ENCODE results near the gene POU6F1. TPM values are rescaled to one million over a fixed set of nuclear protein-coding genes. Genes with fewer than 3 reads are reported as not detected.

The POU6F1 gene
- total and polyA plus RNA-seq, 9 of the 15 experiments (the other 6 are each of a cell fraction or from before 2014, with no cell fraction given), result 0.14 to 3.3 (median 1.1) TPM

DNA sequence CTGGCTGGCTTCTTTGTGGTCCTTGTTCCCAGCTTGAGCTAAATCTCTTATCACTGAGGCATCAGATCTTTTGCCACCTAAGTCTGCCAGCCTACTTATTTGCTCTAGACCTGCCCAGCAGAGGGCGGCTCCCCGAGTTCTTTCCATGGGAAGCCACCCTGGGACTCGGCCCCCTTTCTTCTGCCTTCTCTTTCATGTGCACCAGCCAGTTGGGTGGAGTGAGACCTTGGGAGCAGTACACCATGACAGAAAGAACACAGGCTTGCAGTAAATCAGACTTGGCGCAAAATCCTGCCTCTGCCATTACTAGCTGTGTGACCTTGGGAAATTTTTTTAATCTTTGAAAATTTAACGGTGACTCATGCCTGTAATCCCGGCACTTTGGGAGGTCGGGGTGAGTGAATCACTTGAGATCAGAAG, 44.9 kb upstream of the POU6F1 start (continued):
- TF ChIP-seq, protein P1, sequence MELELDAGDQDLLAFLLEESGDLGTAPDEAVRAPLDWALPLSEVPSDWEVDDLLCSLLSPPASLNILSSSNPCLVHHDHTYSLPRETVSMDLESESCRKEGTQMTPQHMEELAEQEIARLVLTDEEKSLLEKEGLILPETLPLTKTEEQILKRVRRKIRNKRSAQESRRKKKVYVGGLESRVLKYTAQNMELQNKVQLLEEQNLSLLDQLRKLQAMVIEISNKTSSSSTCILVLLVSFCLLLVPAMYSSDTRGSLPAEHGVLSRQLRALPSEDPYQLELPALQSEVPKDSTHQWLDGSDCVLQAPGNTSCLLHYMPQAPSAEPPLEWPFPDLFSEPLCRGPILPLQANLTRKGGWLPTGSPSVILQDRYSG (tag; conservative IDR thresholded peaks at IDR 0.05; ENCODE audit: low read depth), result 0 out of 2 replicates have a peak, but pooled peaks have one; percentile 25
- TF ChIP-seq POLR2G (IDR thresholded peaks at IDR 0.05; ENCODE audit: low read depth, low read length), result no peak
- TF ChIP-seq HNRNPUL1 (IDR thresholded peaks at IDR 0.05; ENCODE audit: low read length), result no peak
- TF ChIP-seq CSDE1 (IDR thresholded peaks at IDR 0.05), result no peak
- no peak for TF ChIP-seq ZBTB8A (IDR thresholded peaks at IDR 0.05; ENCODE audit: partially characterized antibody)
- no peak for TF ChIP-seq TEAD4 (IDR thresholded peaks at IDR 0.05; ENCODE audit: low read length)
- TF ChIP-seq TEAD4 (CRISPR knock-in tag; IDR thresholded peaks at IDR 0.05; ENCODE audit: borderline replicate concordance), result no peak
- no peak for TF ChIP-seq OTX1 (CRISPR knock-in tag; IDR thresholded peaks at IDR 0.05)
- TF ChIP-seq L3MBTL2 (IDR thresholded peaks at IDR 0.05), result no peak
- TF ChIP-seq CEBPG (CRISPR knock-in tag; IDR thresholded peaks at IDR 0.05), result no peak
- TF ChIP-seq CEBPG (tag; conservative IDR thresholded peaks at IDR 0.05 in 1 of 2, IDR thresholded peaks at IDR 0.05 in 1 of 2), result no peak
- peak; percentile 59; the same call in 1 of the 2 replicates for TF ChIP-seq ESRRA (IDR thresholded peaks at IDR 0.05; ENCODE audit: borderline replicate concordance, low read depth)
- TF ChIP-seq, protein P2, sequence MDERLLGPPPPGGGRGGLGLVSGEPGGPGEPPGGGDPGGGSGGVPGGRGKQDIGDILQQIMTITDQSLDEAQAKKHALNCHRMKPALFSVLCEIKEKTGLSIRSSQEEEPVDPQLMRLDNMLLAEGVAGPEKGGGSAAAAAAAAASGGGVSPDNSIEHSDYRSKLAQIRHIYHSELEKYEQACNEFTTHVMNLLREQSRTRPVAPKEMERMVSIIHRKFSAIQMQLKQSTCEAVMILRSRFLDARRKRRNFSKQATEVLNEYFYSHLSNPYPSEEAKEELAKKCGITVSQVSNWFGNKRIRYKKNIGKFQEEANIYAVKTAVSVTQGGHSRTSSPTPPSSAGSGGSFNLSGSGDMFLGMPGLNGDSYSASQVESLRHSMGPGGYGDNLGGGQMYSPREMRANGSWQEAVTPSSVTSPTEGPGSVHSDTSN (CRISPR knock-in tag; IDR thresholded peaks at IDR 0.05; ENCODE audit: low read depth), result no peak
- TF ChIP-seq, protein P2 (tag; conservative IDR thresholded peaks at IDR 0.05; ENCODE audit: low read depth), result no peak
- no peak for TF ChIP-seq CREM (IDR thresholded peaks at IDR 0.05; ENCODE audit: low read depth)
- no peak for TF ChIP-seq ZKSCAN8 (CRISPR knock-in tag; IDR thresholded peaks at IDR 0.05)
- no peak for TF ChIP-seq POLR2AphosphoS2 (IDR thresholded peaks at IDR 0.05; ENCODE audit: low read length)
- no peak for TF ChIP-seq SIN3A (IDR thresholded peaks at IDR 0.05; ENCODE audit: borderline replicate concordance in 2 of 2, control insufficient read depth in 1 of 2, low read depth in 2 of 2, low read length in 2 of 2)
- TF ChIP-seq FOSL1 (tag; conservative IDR thresholded peaks at IDR 0.05), result peak; percentile 73
- no peak for TF ChIP-seq MCM3 (IDR thresholded peaks at IDR 0.05)
- no peak for TF ChIP-seq GTF2A2 (tag; IDR thresholded peaks at IDR 0.05)
- no peak for TF ChIP-seq CBX1 (IDR thresholded peaks at IDR 0.05; ENCODE audit: low read depth)
- no peak for TF ChIP-seq TBP (optimal IDR thresholded peaks at IDR 0.05; ENCODE audit: low read depth, low read length)
- TF ChIP-seq JUNB (CRISPR knock-in tag; conservative IDR thresholded peaks at IDR 0.05), result no peak
- no peak for TF ChIP-seq TBL1XR1 (IDR thresholded peaks at IDR 0.05; ENCODE audit: low read length in 2 of 2)
- no peak for TF ChIP-seq TCF3 (CRISPR knock-in tag; IDR thresholded peaks at IDR 0.05)
- peak; percentile 43 to 50 for TF ChIP-seq RAD21 (CRISPR knock-in tag; conservative IDR thresholded peaks at IDR 0.05 in 1 of 2, IDR thresholded peaks at IDR 0.05 in 1 of 2)
- TF ChIP-seq ZBTB1 (CRISPR knock-in tag; IDR thresholded peaks at IDR 0.05; ENCODE audit: borderline replicate concordance, low read depth), result no peak
- TF ChIP-seq MAFG (tag; conservative IDR thresholded peaks at IDR 0.05), result no peak

All from K562 (cell line).